ENCODE measurements around the gene SPATA21.

The SPATA21 gene

GRCh38 chr1:16440470-16441281 is 3.5 kb upstream of the SPATA21 start, which contains the start of gene NECAP2:
Gene NECAP2, plus strand, starts transcription at chr1:16440724. Its CDS starts 38 bp downstream, at chr1:16440762.
- H3K4me3 ChIP-seq (ENCODE audit: control insufficient read depth, low read depth, low read length), result peak within 1 kb of the TSS; percentile 82
- TF ChIP-seq CTCF (conservative IDR thresholded peaks at IDR 0.05; ENCODE audit: control insufficient read depth, insufficient read depth, low read depth, low read length), result peak; percentile 70
- peak; percentile 90 for DNase-seq (ENCODE audit: low read depth)

- no peak for DNase-seq (ENCODE audit: low read depth)
- no peak for TF ChIP-seq CTCF (conservative IDR thresholded peaks at IDR 0.05; ENCODE audit: control insufficient read depth, insufficient read depth, low read depth, low read length)
- peak overlapping the region; percentile 82 for H3K4me3 ChIP-seq (ENCODE audit: control insufficient read depth, low read depth, low read length)
These were observed 2.9 kb upstream of the SPATA21 start for GRCh38 chr1:16440131-16440469.

- DNase-seq (ENCODE audit: low read depth), result no peak
- H3K4me3 ChIP-seq (ENCODE audit: control insufficient read depth, low read depth, low read length), result no peak overlapping the region
- no peak for TF ChIP-seq CTCF (conservative IDR thresholded peaks at IDR 0.05; ENCODE audit: control insufficient read depth, insufficient read depth, low read depth, low read length)
These were observed 1.7 kb upstream of the SPATA21 start for GRCh38 chr1:16438924-16439323.

GRCh38 chr1:16438516-16438915 is 1.3 kb upstream of the SPATA21 start:
- DNase-seq (ENCODE audit: low read depth), result no peak
- no peak overlapping the region for H3K4me3 ChIP-seq (ENCODE audit: control insufficient read depth, low read depth, low read length)
- no peak for TF ChIP-seq CTCF (conservative IDR thresholded peaks at IDR 0.05; ENCODE audit: control insufficient read depth, insufficient read depth, low read depth, low read length)

GRCh38 chr1:16434501-16434900 is 2.7 kb downstream of the SPATA21 start:
- no peak overlapping the region for H3K4me3 ChIP-seq (ENCODE audit: control insufficient read depth, low read depth, low read length)
- TF ChIP-seq CTCF (conservative IDR thresholded peaks at IDR 0.05; ENCODE audit: control insufficient read depth, insufficient read depth, low read depth, low read length), result no peak
- DNase-seq (ENCODE audit: low read depth), result peak; percentile 19

GRCh38 chr1:16434007-16434406 is 3.2 kb downstream of the SPATA21 start:
- no peak for TF ChIP-seq CTCF (conservative IDR thresholded peaks at IDR 0.05; ENCODE audit: control insufficient read depth, insufficient read depth, low read depth, low read length)
- no peak for DNase-seq (ENCODE audit: low read depth)
- H3K4me3 ChIP-seq (ENCODE audit: control insufficient read depth, low read depth, low read length), result no peak overlapping the region
